H1 (cell line): ENCODE measurements around the gene BCL2A1. TPM values are rescaled to one million over a fixed set of nuclear protein-coding genes. Genes with fewer than 3 reads are reported as not detected.

Experiments used
- CTCF ChIA-PET: fragments of 300-600 bp; sonication (Branson Sonifier 250); formaldehyde crosslinking; loops from one replicate; lab custom pipeline; 2021; ENCODE audit not compliant: partially characterized antibody; lab: Charles Lee
- POLR2A ChIA-PET: fragments of 300-600 bp; sonication (Branson Sonifier 250); formaldehyde crosslinking; loops from one replicate; lab custom pipeline; 2021; ENCODE audit warnings: inconsistent platforms; ENCODE audit not compliant: partially characterized antibody; lab: Charles Lee
- DNase-seq, 2 experiments: peaks; one replicate each; pipeline versions ENCODE4 v3.0.0 to v3.0.0-alpha.2; 2010 to 2022; ENCODE audit warnings: low spot score in 2 of 2, low read depth in 1 of 2, mixed read lengths in 1 of 2
- FAIRE-seq: peaks from 2 replicates; lab custom pipeline; 2011; peaks lifted over from hg19 to GRCh38; lab: Jason Lieb, UNC
- H2AFZ ChIP-seq: 2 replicates; pipeline ENCODE4 v1.8.1; 2012; ENCODE audit warnings: low read length, inconsistent platforms
- H2AK5ac ChIP-seq: 2 replicates; pipeline ENCODE4 v1.6.1; 2013; ENCODE audit warnings: low read depth, low read length
- H2BK120ac ChIP-seq: replicated peaks from 2 replicates; pipeline ENCODE3; 2013; ENCODE audit warnings: low read depth, low read length, inconsistent platforms
- H2BK12ac ChIP-seq: 2 replicates; pipeline ENCODE4 v1.6.1; 2013; ENCODE audit warnings: low read depth, low read length
- H2BK15ac ChIP-seq: 2 replicates; pipeline ENCODE4 v1.6.1; 2013; ENCODE audit warnings: low read length
- H2BK20ac ChIP-seq: 2 replicates; pipeline ENCODE4 v1.6.1; 2013; ENCODE audit warnings: low read length
- H2BK5ac ChIP-seq: 2 replicates; pipeline ENCODE4 v1.6.1; 2013; ENCODE audit warnings: low read depth, low read length
- H3K14ac ChIP-seq: 2 replicates; pipeline ENCODE4 v1.6.1; 2013; ENCODE audit warnings: inconsistent platforms; ENCODE audit not compliant: insufficient read length
- H3K18ac ChIP-seq: 2 replicates; pipeline ENCODE4 v1.6.1; 2013; ENCODE audit warnings: low read length; ENCODE audit errors: extremely low read depth
- H3K23ac ChIP-seq: 2 replicates; pipeline ENCODE4 v1.6.1; 2013; ENCODE audit warnings: inconsistent platforms; ENCODE audit not compliant: insufficient read length
- H3K23me2 ChIP-seq: 2 replicates; pipeline ENCODE4 v1.6.1; 2013; ENCODE audit warnings: low read depth, low read length
- H3K27ac ChIP-seq: 2 replicates; pipeline ENCODE4 v1.6.1; 2011; ENCODE audit warnings: low read depth, low read length, inconsistent platforms
- H3K27me3 ChIP-seq, 4 experiments: replicated peaks in 1 of 4; 1 replicate in 1 of 4; 2 replicates in 3 of 4; pipeline versions ENCODE4 v1.6.1 to v1.8.1; 2011 to 2013; ENCODE audit warnings: low read length in 3 of 4, mild to moderate bottlenecking in 3 of 4, inconsistent platforms in 2 of 4, mixed read lengths in 2 of 4, moderate library complexity in 1 of 4; ENCODE audit not compliant: control insufficient read depth in 3 of 4, insufficient read depth in 3 of 4; ENCODE audit errors: extremely low read depth in 1 of 4
- H3K36me3 ChIP-seq, 4 experiments: 2 replicates each; pipeline versions ENCODE4 v1.6.1 to v1.8.1; 2011 to 2013; ENCODE audit warnings: mild to moderate bottlenecking in 4 of 4, low read length in 3 of 4, moderate library complexity in 2 of 4, control low read depth in 1 of 4, inconsistent platforms in 1 of 4; ENCODE audit not compliant: insufficient read depth in 4 of 4, control insufficient read depth in 2 of 4
- H3K4ac ChIP-seq: replicated peaks from 2 replicates; pipeline ENCODE3; 2013; ENCODE audit warnings: low read length, low read depth, mixed read lengths, inconsistent platforms; ENCODE audit not compliant: insufficient read length
- H3K4me1 ChIP-seq, 4 experiments: replicated peaks in 1 of 4; 1 replicate in 1 of 4; 2 replicates in 3 of 4; pipeline versions ENCODE4 v1.6.1 to v1.8.1; 2011 to 2013; ENCODE audit warnings: low read length in 3 of 4, inconsistent platforms in 2 of 4, mixed read lengths in 1 of 4; ENCODE audit not compliant: insufficient read depth in 4 of 4, control insufficient read depth in 3 of 4
- H3K4me2 ChIP-seq, 2 experiments: 2 replicates each; pipeline versions ENCODE4 v1.6.1 to v1.8.1; 2011 to 2013; ENCODE audit warnings: low read depth in 2 of 2, low read length in 2 of 2, control low read depth in 1 of 2, inconsistent platforms in 1 of 2, mild to moderate bottlenecking in 1 of 2; ENCODE audit not compliant: insufficient read depth in 1 of 2
- H3K4me3 ChIP-seq, 4 experiments: fragments of 200-600, 300-600 bp in 1 of 4; sonication (generic), shearing (Covaris generic), sonication (Bioruptor Twin) in 1 of 4; 2 replicates each; pipeline versions ENCODE4 v1.5.1 to v1.8.1; 2011 to 2016; ENCODE audit warnings: low read length in 4 of 4, low read depth in 3 of 4, control low read depth in 2 of 4, inconsistent platforms in 2 of 4, mild to moderate bottlenecking in 2 of 4, mixed read lengths in 1 of 4, moderate library complexity in 1 of 4; ENCODE audit not compliant: insufficient read depth in 2 of 4; ENCODE audit errors: extremely low read depth in 1 of 4
- H3K56ac ChIP-seq: replicated peaks from 2 replicates; pipeline ENCODE3; 2013; ENCODE audit warnings: low read depth, mild to moderate bottlenecking, mixed read lengths, low read length, inconsistent platforms; ENCODE audit not compliant: insufficient read length
- H3K79me1 ChIP-seq: 2 replicates; pipeline ENCODE4 v1.6.1; 2013; ENCODE audit warnings: low read depth, low read length, control low read depth
- H3K79me2 ChIP-seq, 2 experiments: 2 replicates each; pipeline versions ENCODE4 v1.6.1 to v1.8.1; 2012 to 2013; ENCODE audit warnings: low read length in 2 of 2, mild to moderate bottlenecking in 2 of 2, inconsistent platforms in 1 of 2; ENCODE audit not compliant: insufficient read depth in 2 of 2, control insufficient read depth in 1 of 2
- H3K9ac ChIP-seq, 4 experiments: replicated peaks in 1 of 4; 1 replicate in 1 of 4; 2 replicates in 3 of 4; pipeline versions ENCODE4 v1.6.1 to v1.8.1; 2011 to 2013; ENCODE audit warnings: low read depth in 3 of 4, low read length in 3 of 4, control low read depth in 2 of 4, mild to moderate bottlenecking in 2 of 4, moderate library complexity in 2 of 4, inconsistent platforms in 1 of 4; ENCODE audit errors: extremely low read depth in 1 of 4
- H3K9me3 ChIP-seq, 2 experiments: 2 replicates each; pipeline versions ENCODE4 v1.6.1 to v1.8.1; 2012 to 2013; ENCODE audit warnings: mild to moderate bottlenecking in 2 of 2, moderate library complexity in 2 of 2, control low read depth in 1 of 2, inconsistent platforms in 1 of 2, low read depth in 1 of 2, low read length in 1 of 2, mixed read lengths in 1 of 2; ENCODE audit not compliant: insufficient read depth in 2 of 2
- H4K20me1 ChIP-seq, 2 experiments: replicated peaks in 1 of 2; 2 replicates each; pipeline versions ENCODE3 to v1.8.1; 2011 to 2013; ENCODE audit warnings: inconsistent platforms in 2 of 2, low read length in 2 of 2, mild to moderate bottlenecking in 1 of 2; ENCODE audit not compliant: insufficient read depth in 2 of 2, control insufficient read depth in 1 of 2
- H4K5ac ChIP-seq: 2 replicates; pipeline ENCODE4 v1.6.1; 2013; ENCODE audit warnings: low read length, low read depth, mixed read lengths, inconsistent platforms; ENCODE audit not compliant: insufficient read length
- H4K8ac ChIP-seq: 2 replicates; pipeline ENCODE4 v1.8.0; 2013; ENCODE audit warnings: mild to moderate bottlenecking, moderate library complexity, low read length, inconsistent platforms; ENCODE audit not compliant: insufficient read depth; ENCODE audit errors: extremely low read depth
- H4K91ac ChIP-seq: replicated peaks from 2 replicates; pipeline ENCODE3; 2013; ENCODE audit warnings: low read length, mixed read lengths, inconsistent platforms; ENCODE audit not compliant: insufficient read length
- MAFK ChIP-seq: IDR thresholded peaks from 2 replicates; pipeline ENCODE4 v1.6.1; 2012; ENCODE audit warnings: low read depth, mild to moderate bottlenecking, improper control_type of control experiment, low read length
- TBP ChIP-seq: IDR thresholded peaks from 2 replicates; pipeline ENCODE4 v1.6.1; 2011; ENCODE audit warnings: low read depth, low read length, improper control_type of control experiment
- WGBS, 2 experiments: shearing (Covaris generic) in 1 of 2; methylation state at CpG; one replicate each; pipeline versions ENCODE4 v1.1.6 to v1.1.7; 2013 to 2015; ENCODE audit warnings: low lambda C conversion rate in 2 of 2, mixed read lengths in 2 of 2, inconsistent platforms in 1 of 2, low coverage in 1 of 2, missing lambda C conversion rate in 1 of 2; ENCODE audit not compliant: insufficient replicate concordance in 2 of 2, insufficient coverage in 1 of 2, insufficient read length in 1 of 2; ENCODE audit errors: extremely low coverage in 1 of 2, missing lambda C conversion rate in 1 of 2; 5-methylcytosine and 5-hydroxymethylcytosine counted together
- polyA plus RNA-seq, 7 experiments: library from polyadenylated mRNA; depleted of rRNA in 3 of 7; stranded (reverse) in 5 of 7; unstranded in 2 of 7; fragments of >200 nt in 5 of 7; fragments of 200-250 nt in 2 of 7; gene quantifications; 1 replicate in 5 of 7; 2 replicates in 1 of 7; 4 replicates in 1 of 7; pipeline versions ENCODE4 v1.2.1 to v1.2.3, GENCODE V29; 2011 to 2013; ENCODE audit warnings: missing spikeins in 2 of 7, mixed read lengths in 2 of 7
- total RNA-seq: library from RNA; stranded (reverse); fragmentation: NEBNext Ultra II Directional; extraction: Animal tissue kit (Norgen Biotek cat#: 25700); gene quantifications from 2 replicates; pipeline ENCODE4 v1.2.1, GENCODE V29; 2021
- TF ChIP-seq, protein P1 (sequence below): IDR thresholded peaks from 2 replicates; pipeline ENCODE4 v1.6.1; 2011; ENCODE audit warnings: low read length, improper control_type of control experiment

BCL2A1 gene
- total and polyA plus RNA-seq, 2 of the 8 experiments (the other 6 are each of a cell fraction or from before 2014, with no cell fraction given), result not detected

DNA sequence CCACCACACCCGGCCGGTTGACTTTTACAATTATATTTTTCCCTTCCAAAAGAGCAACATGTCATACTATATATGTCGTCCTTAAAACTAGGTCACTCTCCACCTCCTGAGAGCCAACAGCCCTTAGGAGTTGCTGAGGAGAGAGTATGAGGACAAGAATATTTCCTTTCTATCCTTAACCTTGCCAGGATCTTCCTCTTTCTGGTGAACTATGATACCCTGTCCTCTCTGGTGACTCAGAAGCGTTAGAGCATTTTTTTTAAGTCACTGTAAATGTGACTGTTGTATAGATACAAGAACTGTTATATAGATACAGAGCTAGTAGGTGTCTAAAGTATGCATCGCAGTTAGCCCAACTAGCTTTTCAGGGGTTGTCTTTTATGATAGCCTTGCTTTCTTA, 40.5 kb downstream of the BCL2A1 start:
- H2AFZ ChIP-seq, result no peak overlapping the region
- H4K5ac ChIP-seq, result no peak overlapping the region
- no peak overlapping the region for H2BK20ac ChIP-seq
- no peak overlapping the region for H4K91ac ChIP-seq
- H3K9me3 ChIP-seq, result no peaks in the 10 kb centered on the region; a peak in 1 of 4 replicates
- H3K9ac ChIP-seq, result no peak overlapping the region
- DNase-seq, result no peak
- H4K20me1 ChIP-seq, result no peaks in the 10 kb centered on the region
- H3K4me2 ChIP-seq, result no peak overlapping the region
- H3K18ac ChIP-seq, result no peak overlapping the region
- POLR2A ChIA-PET, result no interaction called here
- H2BK12ac ChIP-seq, result no peak overlapping the region
- H3K27me3 ChIP-seq, result no peaks in the 10 kb centered on the region
- FAIRE-seq, result no peak
- H3K4ac ChIP-seq, result no peak overlapping the region
- no peak overlapping the region for H3K4me3 ChIP-seq
- no peak for TF ChIP-seq TBP
- TF ChIP-seq, protein P1, sequence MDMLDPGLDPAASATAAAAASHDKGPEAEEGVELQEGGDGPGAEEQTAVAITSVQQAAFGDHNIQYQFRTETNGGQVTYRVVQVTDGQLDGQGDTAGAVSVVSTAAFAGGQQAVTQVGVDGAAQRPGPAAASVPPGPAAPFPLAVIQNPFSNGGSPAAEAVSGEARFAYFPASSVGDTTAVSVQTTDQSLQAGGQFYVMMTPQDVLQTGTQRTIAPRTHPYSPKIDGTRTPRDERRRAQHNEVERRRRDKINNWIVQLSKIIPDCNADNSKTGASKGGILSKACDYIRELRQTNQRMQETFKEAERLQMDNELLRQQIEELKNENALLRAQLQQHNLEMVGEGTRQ, result no peak
- no peak for TF ChIP-seq MAFK
- H3K14ac ChIP-seq, result no peak overlapping the region
- peaks cover 2% of the 10 kb centered on the region; the same call in 1 of the 2 replicates for H3K23me2 ChIP-seq
- H4K8ac ChIP-seq, result no peak overlapping the region
- H2BK5ac ChIP-seq, result no peak overlapping the region
- H2BK120ac ChIP-seq, result no peak overlapping the region
- 88% methylated on average over 5 of the region's 5 CpGs; no CpG with 5 or more reads in 1 of the 2 experiments for WGBS, 2 experiments
- no peak overlapping the region for H3K56ac ChIP-seq
- no peak overlapping the region for H3K27ac ChIP-seq
- H2BK15ac ChIP-seq, result no peak overlapping the region
- CTCF ChIA-PET, result no interaction called here
- H2AK5ac ChIP-seq, result no peak overlapping the region
- no peaks in the 10 kb centered on the region for H3K79me1 ChIP-seq
- no peaks in the 10 kb centered on the region for H3K36me3 ChIP-seq
- no peaks in the 10 kb centered on the region for H3K4me1 ChIP-seq
- no peaks in the 10 kb centered on the region for H3K79me2 ChIP-seq
- H3K23ac ChIP-seq, result no peak overlapping the region
